ENCODE results near the gene CHL1. TPM values are rescaled to one million over a fixed set of nuclear protein-coding genes. Genes with fewer than 3 reads are reported as not detected.

CHL1 gene
- total and polyA plus RNA-seq, 8 donors: 0.23 to 3.4 (median 2.0) TPM

DNA sequence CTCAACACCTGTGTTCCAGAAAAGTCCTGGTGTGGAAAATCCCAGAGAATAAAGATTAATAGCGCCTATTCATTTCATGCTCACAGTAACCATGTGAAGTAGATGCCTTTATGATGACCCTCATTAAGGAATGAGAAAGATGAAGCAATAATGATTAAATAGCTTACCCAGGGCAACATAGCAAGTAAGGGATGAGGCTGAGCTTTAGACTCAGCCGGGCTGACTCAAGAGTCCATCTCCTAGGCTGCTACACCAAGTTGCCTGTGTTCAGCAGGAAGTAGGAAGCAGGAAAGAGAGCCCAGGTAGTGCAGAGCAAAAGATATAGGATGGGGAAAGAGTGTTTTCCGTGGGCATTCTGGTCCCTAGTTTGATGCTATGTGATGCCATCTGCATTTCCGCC, 256.5 kb downstream of the CHL1 start:
- ATAC-seq: no peak
- TF ChIP-seq, protein P1, sequence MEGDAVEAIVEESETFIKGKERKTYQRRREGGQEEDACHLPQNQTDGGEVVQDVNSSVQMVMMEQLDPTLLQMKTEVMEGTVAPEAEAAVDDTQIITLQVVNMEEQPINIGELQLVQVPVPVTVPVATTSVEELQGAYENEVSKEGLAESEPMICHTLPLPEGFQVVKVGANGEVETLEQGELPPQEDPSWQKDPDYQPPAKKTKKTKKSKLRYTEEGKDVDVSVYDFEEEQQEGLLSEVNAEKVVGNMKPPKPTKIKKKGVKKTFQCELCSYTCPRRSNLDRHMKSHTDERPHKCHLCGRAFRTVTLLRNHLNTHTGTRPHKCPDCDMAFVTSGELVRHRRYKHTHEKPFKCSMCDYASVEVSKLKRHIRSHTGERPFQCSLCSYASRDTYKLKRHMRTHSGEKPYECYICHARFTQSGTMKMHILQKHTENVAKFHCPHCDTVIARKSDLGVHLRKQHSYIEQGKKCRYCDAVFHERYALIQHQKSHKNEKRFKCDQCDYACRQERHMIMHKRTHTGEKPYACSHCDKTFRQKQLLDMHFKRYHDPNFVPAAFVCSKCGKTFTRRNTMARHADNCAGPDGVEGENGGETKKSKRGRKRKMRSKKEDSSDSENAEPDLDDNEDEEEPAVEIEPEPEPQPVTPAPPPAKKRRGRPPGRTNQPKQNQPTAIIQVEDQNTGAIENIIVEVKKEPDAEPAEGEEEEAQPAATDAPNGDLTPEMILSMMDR (IDR thresholded peaks at IDR 0.05): no peak
- H3K4me3 ChIP-seq: no peak overlapping the region
- intact Hi-C loops (cut with DNase I): no loop called here
- H3K4me1 ChIP-seq: no peaks in the 10 kb centered on the region
- H3K27ac ChIP-seq: no peak overlapping the region
- no peak for FAIRE-seq
- H3K36me3 ChIP-seq: no peaks in the 10 kb centered on the region
- WGBS, 2 donors: 66 to 77% methylated on average over 4 of the region's 4 CpGs
- H3K9me3 ChIP-seq: no peaks in the 10 kb centered on the region
- DNase-seq: no peak
- peaks cover 0 to 9% (median 0%) of the 10 kb centered on the region in 4 donors for H3K27me3 ChIP-seq

DNA sequence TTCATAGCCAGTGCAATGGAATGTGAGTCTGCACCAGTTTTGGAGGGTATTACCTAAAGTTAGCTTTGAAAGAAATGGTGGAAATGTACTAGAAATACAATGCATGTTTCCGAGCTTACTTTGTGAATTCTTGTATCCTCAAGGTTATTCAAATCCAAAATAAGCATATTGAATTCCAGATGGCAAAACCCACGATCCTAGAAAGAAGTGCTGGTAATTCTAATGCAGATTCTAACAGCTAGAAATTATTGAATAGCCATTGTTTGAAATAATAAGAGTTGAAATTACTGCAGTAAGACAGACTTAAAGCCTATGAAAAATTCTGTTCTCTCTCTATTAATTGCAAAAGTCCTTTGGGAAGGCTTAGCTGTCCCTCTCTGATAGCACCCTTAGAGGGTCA, 258.4 kb downstream of the CHL1 start:
- intact Hi-C loops (cut with DNase I): no loop called here
- Histone ChIP-seq H3K27me3 (peaks cover 0 to 9% (median 0%) of the 10 kb centered on the region in 4 donors), H3K9me3 (no peaks in the 10 kb centered on the region), H3K27ac (no peak overlapping the region), H3K4me3 (no peak overlapping the region), H3K4me1 (no peaks in the 10 kb centered on the region), H3K36me3 (no peaks in the 10 kb centered on the region)
- ATAC-seq (no peak), DNase-seq (no peak), FAIRE-seq (no peak)
- 20 to 22% methylated on average over 2 of the region's 2 CpGs for WGBS, 2 donors
- TF ChIP-seq, protein P1 (IDR thresholded peaks at IDR 0.05): no peak

DNA sequence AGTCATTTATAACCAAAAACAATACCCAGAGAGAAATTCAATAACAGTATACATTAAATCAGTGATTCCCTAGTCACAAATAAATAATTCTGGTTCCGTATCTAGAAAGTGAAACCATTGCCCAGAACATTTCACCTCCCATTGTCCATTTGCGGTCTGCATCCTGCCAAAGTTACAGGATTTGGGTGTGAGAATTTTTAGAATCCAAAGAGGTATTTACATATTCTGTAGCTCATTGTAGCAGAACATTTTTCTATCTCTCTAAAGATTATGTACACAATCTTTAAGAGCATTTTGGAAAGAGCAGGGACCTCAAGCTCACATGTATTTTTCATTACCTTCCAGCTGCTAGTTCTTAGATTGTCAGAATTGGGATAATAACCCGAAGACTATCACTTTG, 261.6 kb downstream of the CHL1 start:
- WGBS, 2 donors: 61 to 77% methylated on average over 3 of the region's 3 CpGs
- Histone ChIP-seq H3K4me3 (no peak overlapping the region), H3K27ac (no peak overlapping the region), H3K36me3 (no peaks in the 10 kb centered on the region), H3K9me3 (no peaks in the 10 kb centered on the region), H3K27me3 (peaks cover 0 to 9% (median 0%) of the 10 kb centered on the region in 4 donors), H3K4me1 (no peaks in the 10 kb centered on the region)
- no peak for DNase-seq
- no peak for FAIRE-seq
- TF ChIP-seq, protein P1 (IDR thresholded peaks at IDR 0.05): no peak
- intact Hi-C loops (cut with DNase I): no loop called here
- ATAC-seq: no peak

DNA sequence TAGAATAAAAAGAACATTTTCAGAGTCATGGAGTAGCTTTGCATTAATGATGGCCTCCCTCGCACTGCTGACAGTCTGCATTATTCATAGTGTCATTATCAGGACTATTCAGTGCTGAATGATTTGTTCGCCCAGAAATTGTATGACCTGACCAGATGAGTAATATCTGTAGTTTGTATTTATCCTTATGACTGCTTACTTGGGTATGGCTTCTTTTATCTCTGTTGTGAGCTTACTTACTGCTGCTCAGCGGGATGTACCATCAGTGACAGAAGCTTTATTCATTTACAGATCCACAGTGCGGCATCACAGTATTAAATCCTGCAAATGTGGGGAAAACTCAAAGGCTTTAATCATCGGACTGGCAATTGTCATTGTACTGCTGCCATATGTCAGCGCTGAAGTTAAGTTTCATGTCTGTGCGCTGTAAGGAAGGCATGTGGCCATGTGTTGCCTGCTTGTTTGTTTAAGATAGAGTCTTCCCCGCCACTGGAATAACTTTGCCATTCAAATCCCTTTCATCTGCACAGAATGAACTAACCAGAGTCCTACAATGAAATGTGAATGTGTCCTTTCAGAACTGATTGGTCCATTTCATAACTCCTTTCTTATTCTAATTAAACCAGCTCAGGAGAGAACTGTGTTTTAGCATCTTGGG, 262.2 kb downstream of the CHL1 start:
- TF ChIP-seq, protein P1 (IDR thresholded peaks at IDR 0.05): no peak

More for the DNA sequence above, 262.2 kb downstream of the CHL1 start:
- Histone ChIP-seq H3K4me1 (no peaks in the 10 kb centered on the region), H3K36me3 (no peaks in the 10 kb centered on the region), H3K9me3 (no peaks in the 10 kb centered on the region), H3K27me3 (peaks cover 0 to 9% (median 0%) of the 10 kb centered on the region in 4 donors), H3K4me3 (no peak overlapping the region), H3K27ac (no peak overlapping the region)
- ATAC-seq: no peak
- DNase-seq: no peak
- intact Hi-C loops (cut with DNase I): no loop called here
- 33 to 38% methylated on average over 8 of the region's 8 CpGs for WGBS, 2 donors
- FAIRE-seq: no peak
